ENCODE data around the gene IGSF21. TPM values are rescaled to one million over a fixed set of nuclear protein-coding genes. Genes with fewer than 3 reads are reported as not detected.

IGSF21 gene
- total and polyA plus RNA-seq, 10 of the 15 experiments (the other 5 are each of a cell fraction or from before 2014, with no cell fraction given), result 0.03 to 0.49 TPM; not detected in 8

DNA sequence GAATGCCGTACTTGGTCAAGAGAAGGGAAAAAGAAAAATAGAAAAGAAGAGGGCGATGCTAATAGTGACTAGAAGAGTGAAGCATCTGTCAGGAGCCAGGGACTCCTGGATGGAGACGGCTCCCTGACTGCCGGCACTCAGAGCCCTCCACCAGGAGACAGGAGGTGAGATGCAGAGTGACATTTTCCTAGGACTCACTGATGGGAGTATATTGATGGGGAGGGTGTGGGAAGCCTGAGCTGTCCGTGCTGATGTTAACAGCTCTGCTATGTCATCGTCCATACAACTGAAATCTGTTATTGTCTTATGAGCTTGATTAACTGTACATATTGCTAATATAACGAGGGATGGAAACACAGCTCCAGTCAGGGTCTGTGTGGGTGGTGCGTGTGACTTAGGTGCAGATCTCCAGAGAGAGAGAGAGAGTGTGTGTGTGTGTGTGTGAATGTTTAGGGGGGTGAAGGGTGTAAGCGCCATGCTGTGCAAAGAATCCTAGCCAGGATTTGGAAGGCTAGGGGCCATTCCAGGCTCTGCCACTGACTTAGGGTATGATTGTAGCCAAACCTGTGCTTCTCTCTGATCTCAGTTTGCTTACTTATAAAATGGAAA lies 250.1 kb downstream of the IGSF21 start:
- no TSS peak for BruUV-seq (replicated peaks)
- SMC1A ChIA-PET (ENCODE audit: uncharacterized antibody, unreplicated experiment), result no interaction called here
- Histone ChIP-seq H4K20me1 (ENCODE audit: control insufficient read depth, insufficient read depth) (no peaks in the 10 kb centered on the region), H3K36me3 (ENCODE audit: control insufficient read depth in 2 of 2, insufficient read depth in 2 of 2, low read length in 1 of 2) (no peaks in the 10 kb centered on the region), H2AFZ (ENCODE audit: control insufficient read depth, low read depth, low read length) (no peak overlapping the region), H3K79me2 (ENCODE audit: control insufficient read depth, insufficient read depth, low read length) (no peaks in the 10 kb centered on the region), H3K4me1 (ENCODE audit: control insufficient read depth, insufficient read depth, low read length) (no peaks in the 10 kb centered on the region), H3K27me3 (replicated peaks in 1 of 2; ENCODE audit: control insufficient read depth in 2 of 2, insufficient read depth in 2 of 2, low read length in 1 of 2) (no peaks in the 10 kb centered on the region; a peak in 1 of 4 replicates), H3K27ac (ENCODE audit: control insufficient read depth, insufficient read depth) (no peak overlapping the region), H3K4me3 (no peak overlapping the region), H3K9ac (ENCODE audit: control insufficient read depth, insufficient read depth, low read length) (no peak overlapping the region), H3K9me3 (replicated peaks; ENCODE audit: control insufficient read depth, insufficient read depth, low read length) (no peaks in the 10 kb centered on the region), H3K4me2 (ENCODE audit: control insufficient read depth, insufficient read depth) (no peak overlapping the region)
- no peak for ATAC-seq
- RAD21 ChIA-PET (ENCODE audit: unreplicated experiment), result no interaction called here
- intact Hi-C loops (cut with micrococcal nuclease; ENCODE audit: unreplicated experiment) (no loop called here), in situ Hi-C loops (cut with MboI) (no loop called here)
- 29% methylated on average over 9 of the region's 9 CpGs for WGBS (ENCODE audit: insufficient coverage, insufficient replicate concordance, low lambda C conversion rate, missing lambda C conversion rate)
- CTCF ChIA-PET, result no interaction called here
- DNase-seq (ENCODE audit: low read depth, low spot score), result no peak
- POLR2A ChIA-PET, result no interaction called here
- FAIRE-seq, result no peak
- TF ChIP-seq MYB (IDR thresholded peaks at IDR 0.05; ENCODE audit: borderline replicate concordance, low read depth, low read length), result no peak
- no peak for TF ChIP-seq SPI1 (IDR thresholded peaks at IDR 0.05; ENCODE audit: borderline replicate concordance, insufficient read depth, low read depth, low read length)
- no peak for TF ChIP-seq PML (IDR thresholded peaks at IDR 0.05; ENCODE audit: low read length)
- no peak for TF ChIP-seq ZNF24 (IDR thresholded peaks at IDR 0.05)
- TF ChIP-seq, protein P1, sequence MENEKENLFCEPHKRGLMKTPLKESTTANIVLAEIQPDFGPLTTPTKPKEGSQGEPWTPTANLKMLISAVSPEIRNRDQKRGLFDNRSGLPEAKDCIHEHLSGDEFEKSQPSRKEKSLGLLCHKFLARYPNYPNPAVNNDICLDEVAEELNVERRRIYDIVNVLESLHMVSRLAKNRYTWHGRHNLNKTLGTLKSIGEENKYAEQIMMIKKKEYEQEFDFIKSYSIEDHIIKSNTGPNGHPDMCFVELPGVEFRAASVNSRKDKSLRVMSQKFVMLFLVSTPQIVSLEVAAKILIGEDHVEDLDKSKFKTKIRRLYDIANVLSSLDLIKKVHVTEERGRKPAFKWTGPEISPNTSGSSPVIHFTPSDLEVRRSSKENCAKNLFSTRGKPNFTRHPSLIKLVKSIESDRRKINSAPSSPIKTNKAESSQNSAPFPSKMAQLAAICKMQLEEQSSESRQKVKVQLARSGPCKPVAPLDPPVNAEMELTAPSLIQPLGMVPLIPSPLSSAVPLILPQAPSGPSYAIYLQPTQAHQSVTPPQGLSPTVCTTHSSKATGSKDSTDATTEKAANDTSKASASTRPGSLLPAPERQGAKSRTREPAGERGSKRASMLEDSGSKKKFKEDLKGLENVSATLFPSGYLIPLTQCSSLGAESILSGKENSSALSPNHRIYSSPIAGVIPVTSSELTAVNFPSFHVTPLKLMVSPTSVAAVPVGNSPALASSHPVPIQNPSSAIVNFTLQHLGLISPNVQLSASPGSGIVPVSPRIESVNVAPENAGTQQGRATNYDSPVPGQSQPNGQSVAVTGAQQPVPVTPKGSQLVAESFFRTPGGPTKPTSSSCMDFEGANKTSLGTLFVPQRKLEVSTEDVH (IDR thresholded peaks at IDR 0.05; ENCODE audit: low read depth, partially characterized antibody), result no peak
- no peak for TF ChIP-seq EP300 (IDR thresholded peaks at IDR 0.05; ENCODE audit: borderline replicate concordance in 1 of 2, control insufficient read depth in 1 of 2, low read depth in 2 of 2, low read length in 2 of 2)
- no peak for TF ChIP-seq ATF7 (IDR thresholded peaks at IDR 0.05; ENCODE audit: low read depth)
- TF ChIP-seq, protein P2, sequence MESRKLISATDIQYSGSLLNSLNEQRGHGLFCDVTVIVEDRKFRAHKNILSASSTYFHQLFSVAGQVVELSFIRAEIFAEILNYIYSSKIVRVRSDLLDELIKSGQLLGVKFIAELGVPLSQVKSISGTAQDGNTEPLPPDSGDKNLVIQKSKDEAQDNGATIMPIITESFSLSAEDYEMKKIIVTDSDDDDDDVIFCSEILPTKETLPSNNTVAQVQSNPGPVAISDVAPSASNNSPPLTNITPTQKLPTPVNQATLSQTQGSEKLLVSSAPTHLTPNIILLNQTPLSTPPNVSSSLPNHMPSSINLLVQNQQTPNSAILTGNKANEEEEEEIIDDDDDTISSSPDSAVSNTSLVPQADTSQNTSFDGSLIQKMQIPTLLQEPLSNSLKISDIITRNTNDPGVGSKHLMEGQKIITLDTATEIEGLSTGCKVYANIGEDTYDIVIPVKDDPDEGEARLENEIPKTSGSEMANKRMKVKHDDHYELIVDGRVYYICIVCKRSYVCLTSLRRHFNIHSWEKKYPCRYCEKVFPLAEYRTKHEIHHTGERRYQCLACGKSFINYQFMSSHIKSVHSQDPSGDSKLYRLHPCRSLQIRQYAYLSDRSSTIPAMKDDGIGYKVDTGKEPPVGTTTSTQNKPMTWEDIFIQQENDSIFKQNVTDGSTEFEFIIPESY (IDR thresholded peaks at IDR 0.05), result no peak
- TF ChIP-seq, protein P3, sequence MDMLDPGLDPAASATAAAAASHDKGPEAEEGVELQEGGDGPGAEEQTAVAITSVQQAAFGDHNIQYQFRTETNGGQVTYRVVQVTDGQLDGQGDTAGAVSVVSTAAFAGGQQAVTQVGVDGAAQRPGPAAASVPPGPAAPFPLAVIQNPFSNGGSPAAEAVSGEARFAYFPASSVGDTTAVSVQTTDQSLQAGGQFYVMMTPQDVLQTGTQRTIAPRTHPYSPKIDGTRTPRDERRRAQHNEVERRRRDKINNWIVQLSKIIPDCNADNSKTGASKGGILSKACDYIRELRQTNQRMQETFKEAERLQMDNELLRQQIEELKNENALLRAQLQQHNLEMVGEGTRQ (IDR thresholded peaks at IDR 0.05; ENCODE audit: borderline replicate concordance, low read depth, low read length), result no peak
- TF ChIP-seq ZNF274 (IDR thresholded peaks at IDR 0.05; ENCODE audit: insufficient read depth, insufficient read length), result no peak
- no peak for TF ChIP-seq NFIC (IDR thresholded peaks at IDR 0.05; ENCODE audit: low read depth, low read length)
- TF ChIP-seq GABPA (IDR thresholded peaks at IDR 0.05; ENCODE audit: low read depth), result no peak

Data from GM12878 (cell line).